Karpas-422 (cell line): ENCODE measurements around the gene NAA15. TPM values are rescaled to one million over a fixed set of nuclear protein-coding genes. Genes with fewer than 3 reads are reported as not detected.
A peak's percentile ranks its signal among the peaks of the same experiment; 100 is the strongest.
"Not testable (repeated sequence)": the region's sequence is repeated elsewhere in the genome, so short reads cannot be mapped to it uniquely, and the experiment has no call there.

Experiments
- DNase-seq: peaks from one replicate; pipeline ENCODE4 v3.0.0-alpha.2; 2015
- H2AFZ ChIP-seq: fragments of 200-600 bp; sonication (generic); 2 replicates; pipeline ENCODE4 v1.6.1; 2014; ENCODE audit warnings: antibody characterized with exemption, low read length, mixed read lengths
- H3K27ac ChIP-seq: fragments of 200-600 bp; sonication (generic); 2 replicates; pipeline ENCODE4 v1.5.1; 2014; ENCODE audit warnings: mild to moderate bottlenecking, low read length, moderate library complexity
- H3K27me3 ChIP-seq: fragments of 200-600 bp; sonication (generic); 2 replicates; pipeline ENCODE4 v1.6.1; 2014; ENCODE audit warnings: low read length, mixed read lengths
- H3K36me3 ChIP-seq: fragments of 200-600 bp; sonication (generic); 2 replicates; pipeline ENCODE4 v1.6.1; 2014; ENCODE audit warnings: low read length, mixed read lengths; ENCODE audit not compliant: insufficient read depth
- H3K4me1 ChIP-seq: fragments of 200-600 bp; sonication (generic); 2 replicates; pipeline ENCODE4 v1.6.1; 2014; ENCODE audit warnings: mild to moderate bottlenecking, low read length, mixed read lengths
- H3K4me2 ChIP-seq: fragments of 200-600 bp; sonication (generic); 2 replicates; pipeline ENCODE4 v1.6.1; 2014; ENCODE audit warnings: low read length, low read depth, mild to moderate bottlenecking; ENCODE audit not compliant: poor library complexity, severe bottlenecking
- H3K4me3 ChIP-seq: fragments of 200-600 bp; sonication (generic); 2 replicates; pipeline ENCODE4 v1.5.1; 2014; ENCODE audit warnings: mild to moderate bottlenecking, antibody characterized with exemption, low read length, mixed read lengths
- H3K79me2 ChIP-seq: fragments of 200-600 bp; sonication (generic); 2 replicates; pipeline ENCODE4 v1.6.1; 2014; ENCODE audit warnings: mild to moderate bottlenecking, low read length, mixed read lengths
- H3K9ac ChIP-seq: fragments of 200-600 bp; sonication (generic); 2 replicates; pipeline ENCODE4 v1.6.0; 2014; ENCODE audit warnings: low read length
- H3K9me2 ChIP-seq: fragments of 200-600 bp; sonication (generic), shearing (Covaris generic); replicated peaks from 2 replicates; pipeline ENCODE4 v1.6.0; 2014; ENCODE audit warnings: mild to moderate bottlenecking, low read length, moderate library complexity; ENCODE audit not compliant: insufficient read depth
- H3K9me3 ChIP-seq: fragments of 300-700, 200-600 bp; sonication (generic); 2 replicates; pipeline ENCODE4 v1.6.1; 2014; ENCODE audit warnings: low read length, mixed read lengths
- H4K20me1 ChIP-seq: fragments of 200-600 bp; sonication (generic); 2 replicates; pipeline ENCODE4 v1.6.1; 2014; ENCODE audit warnings: mild to moderate bottlenecking, antibody characterized with exemption, low read length, low read depth; ENCODE audit not compliant: insufficient read depth
- total RNA-seq: library from RNA; depleted of rRNA; stranded (reverse); fragments of >200 nt; shearing (Covaris generic); gene quantifications from 2 replicates; pipeline ENCODE4 v1.2.3, GENCODE V29; 2014; ENCODE audit warnings: low replicate concordance; rRNA removed

Gene NAA15
- 25.3 and 44.3 TPM in 2 replicates for total RNA-seq

- H3K36me3 ChIP-seq, result peaks cover 27% of the 10 kb centered on the region
- H3K4me3 ChIP-seq, result peak within 1 kb of the TSS; percentile 92
- no peaks in the 10 kb centered on the region for H3K27me3 ChIP-seq
- peak within 1 kb of the TSS; percentile 63 for H2AFZ ChIP-seq
- peak within 1 kb of the TSS; percentile 80 for H3K4me2 ChIP-seq
- peaks cover 39% of the 10 kb centered on the region for H3K4me1 ChIP-seq
- H3K79me2 ChIP-seq, result peaks cover 64% of the 10 kb centered on the region
- peaks cover 4% of the 10 kb centered on the region for H3K9me3 ChIP-seq
- peaks cover 16% of the 10 kb centered on the region for H4K20me1 ChIP-seq
- peak within 1 kb of the TSS; percentile 92 for H3K9ac ChIP-seq
- DNase-seq, result peak; percentile 99
- peak within 1 kb of the TSS; percentile 84 for H3K27ac ChIP-seq
- H3K9me2 ChIP-seq, result no peaks in the 10 kb centered on the region
Measured at GRCh38 chr4:139301113-139301820, at the start of gene NAA15. Gene NAA15, plus strand, starts transcription at chr4:139301505. Its CDS starts 273 bp downstream, at chr4:139301778.

GRCh38 chr4:139253046-139253445 lies 48.3 kb upstream of the NAA15 start:
- no peak overlapping the region for H2AFZ ChIP-seq
- no peaks in the 10 kb centered on the region for H3K36me3 ChIP-seq
- no peak overlapping the region for H3K27ac ChIP-seq
- no peaks in the 10 kb centered on the region for H3K9me3 ChIP-seq
- H3K4me3 ChIP-seq, result no peak overlapping the region
- H3K79me2 ChIP-seq, result no peaks in the 10 kb centered on the region
- no peak for DNase-seq
- H3K9ac ChIP-seq, result no peak overlapping the region
- H4K20me1 ChIP-seq, result no peaks in the 10 kb centered on the region
- H3K4me2 ChIP-seq, result no peak overlapping the region
- no peaks in the 10 kb centered on the region for H3K4me1 ChIP-seq
- no peaks in the 10 kb centered on the region for H3K27me3 ChIP-seq
- H3K9me2 ChIP-seq, result no peaks in the 10 kb centered on the region

GRCh38 chr4:139253713-139254112 lies 47.6 kb upstream of the NAA15 start:
- H3K27me3 ChIP-seq, result no peaks in the 10 kb centered on the region
- H4K20me1 ChIP-seq, result no peaks in the 10 kb centered on the region
- H3K36me3 ChIP-seq, result no peaks in the 10 kb centered on the region
- no peak for DNase-seq
- no peaks in the 10 kb centered on the region for H3K79me2 ChIP-seq
- no peak overlapping the region for H3K4me2 ChIP-seq
- H3K4me3 ChIP-seq, result no peak overlapping the region
- no peaks in the 10 kb centered on the region for H3K9me2 ChIP-seq
- H3K9ac ChIP-seq, result no peak overlapping the region
- H3K27ac ChIP-seq, result no peak overlapping the region
- H3K9me3 ChIP-seq, result no peaks in the 10 kb centered on the region
- H2AFZ ChIP-seq, result no peak overlapping the region
- H3K4me1 ChIP-seq, result no peaks in the 10 kb centered on the region

- not testable (repeated sequence) for H3K27ac ChIP-seq, H3K9ac ChIP-seq, H3K4me1 ChIP-seq, H3K9me3 ChIP-seq, H3K4me2 ChIP-seq, H3K27me3 ChIP-seq, H3K79me2 ChIP-seq, H3K36me3 ChIP-seq, DNase-seq, H4K20me1 ChIP-seq, H3K4me3 ChIP-seq, H2AFZ ChIP-seq, H3K9me2 ChIP-seq
Measured at GRCh38 chr4:139255581-139255980, 45.7 kb upstream of the NAA15 start.

- H3K36me3 ChIP-seq, result no peaks in the 10 kb centered on the region
- H3K4me2 ChIP-seq, result no peak overlapping the region
- H3K27me3 ChIP-seq, result no peaks in the 10 kb centered on the region
- H3K9me3 ChIP-seq, result no peaks in the 10 kb centered on the region
- H2AFZ ChIP-seq, result no peak overlapping the region
- no peak overlapping the region for H3K4me3 ChIP-seq
- no peaks in the 10 kb centered on the region for H4K20me1 ChIP-seq
- H3K27ac ChIP-seq, result no peak overlapping the region
- H3K9ac ChIP-seq, result no peak overlapping the region
- no peak for DNase-seq
- H3K9me2 ChIP-seq, result no peaks in the 10 kb centered on the region
- no peaks in the 10 kb centered on the region for H3K79me2 ChIP-seq
- H3K4me1 ChIP-seq, result no peaks in the 10 kb centered on the region
Measured at GRCh38 chr4:139256349-139256748, 45.0 kb upstream of the NAA15 start.

GRCh38 chr4:139265654-139266053 lies 35.7 kb upstream of the NAA15 start:
- Histone ChIP-seq H3K27me3 (no peaks in the 10 kb centered on the region), H3K4me1 (peaks cover 14% of the 10 kb centered on the region), H2AFZ (no peak overlapping the region), H3K4me2 (no peak overlapping the region), H4K20me1 (no peaks in the 10 kb centered on the region), H3K79me2 (no peaks in the 10 kb centered on the region), H3K27ac (no peak overlapping the region), H3K9me3 (no peaks in the 10 kb centered on the region), H3K9ac (no peak overlapping the region), H3K4me3 (no peak overlapping the region), H3K9me2 (no peaks in the 10 kb centered on the region), H3K36me3 (no peaks in the 10 kb centered on the region)
- no peak for DNase-seq

GRCh38 chr4:139266208-139266582 lies 35.1 kb upstream of the NAA15 start:
- DNase-seq, result no peak
- Histone ChIP-seq H3K4me1 (peaks cover 14% of the 10 kb centered on the region), H3K9ac (peak overlapping the region; percentile 45), H3K27ac (no peak overlapping the region), H3K36me3 (no peaks in the 10 kb centered on the region), H3K79me2 (no peaks in the 10 kb centered on the region), H2AFZ (peak overlapping the region; percentile 82; the same call in 1 of the 2 replicates), H3K9me3 (no peaks in the 10 kb centered on the region), H3K9me2 (no peaks in the 10 kb centered on the region), H3K4me2 (peak overlapping the region; percentile 63), H3K27me3 (no peaks in the 10 kb centered on the region), H4K20me1 (no peaks in the 10 kb centered on the region), H3K4me3 (peak overlapping the region; percentile 55)

- H4K20me1 ChIP-seq, result no peaks in the 10 kb centered on the region
- peak overlapping the region; percentile 82 for H2AFZ ChIP-seq
- H3K4me2 ChIP-seq, result peak overlapping the region; percentile 63
- DNase-seq, result peak; percentile 54
- peaks cover 14% of the 10 kb centered on the region for H3K4me1 ChIP-seq
- H3K4me3 ChIP-seq, result peak overlapping the region; percentile 55
- H3K27ac ChIP-seq, result no peak overlapping the region
- H3K9me2 ChIP-seq, result no peaks in the 10 kb centered on the region
- no peaks in the 10 kb centered on the region for H3K27me3 ChIP-seq
- H3K36me3 ChIP-seq, result no peaks in the 10 kb centered on the region
- H3K9ac ChIP-seq, result peak overlapping the region; percentile 45
- no peaks in the 10 kb centered on the region for H3K9me3 ChIP-seq
- H3K79me2 ChIP-seq, result no peaks in the 10 kb centered on the region
Measured at GRCh38 chr4:139266583-139267257, 34.6 kb upstream of the NAA15 start.
